HG03342 (cell line): Measurements from ENCODE around the gene PCDHA8.
"Not testable (repeated sequence)": the region's sequence is repeated elsewhere in the genome, so short reads cannot be mapped to it uniquely, and the experiment has no call there.

Experiments used
- ATAC-seq: cut with Tn5 transposase; IDR thresholded peaks from one replicate; pipeline ENCODE4 v1.9.1; 2021; ENCODE audit warnings: mild to moderate bottlenecking, moderate library complexity; ENCODE audit not compliant: unreplicated experiment

Gene PCDHA8

GRCh38 chr5:140870221-140871201 is 29.5 kb downstream of the PCDHA8 start:
- no peak for ATAC-seq

- ATAC-seq: no peak
Observed at GRCh38 chr5:140875085-140876065, 34.4 kb downstream of the PCDHA8 start, which contains the start of gene PCDHA12. Gene PCDHA12, plus strand, starts transcription at chr5:140875308. Its CDS starts 165 bp downstream, at chr5:140875473.

- not testable (repeated sequence) for ATAC-seq
Observed at GRCh38 chr5:140876541-140877261, 35.7 kb downstream of the PCDHA8 start.

- ATAC-seq: no peak
Observed at GRCh38 chr5:140877262-140877581, 36.2 kb downstream of the PCDHA8 start.

GRCh38 chr5:140881889-140882590 is 41.1 kb downstream of the PCDHA8 start, which contains the start of gene PCDHA13:
Gene PCDHA13, plus strand, starts transcription at chr5:140882124. Its CDS starts 145 bp downstream, at chr5:140882269.
- ATAC-seq: no peak

GRCh38 chr5:140882591-140882899 is 41.6 kb downstream of the PCDHA8 start:
- no peak for ATAC-seq

GRCh38 chr5:140883373-140883772 is 42.4 kb downstream of the PCDHA8 start:
- no peak for ATAC-seq

GRCh38 chr5:140883927-140884697 is 43.1 kb downstream of the PCDHA8 start:
- no peak for ATAC-seq
